Stimulated activated CD8-positive, alpha-beta memory T cell treated with anti-CD3 and anti-CD28 coated beads, Interleukin-7, amount 100 ng/mL, for 24 hours (primary cell): ENCODE measurements around the gene TBC1D24.
A peak's percentile ranks its signal among the peaks of the same experiment; 100 is the strongest.

Experiments used
- DNase-seq: peaks from one replicate; pipeline ENCODE4 v3.0.0-alpha.2; 2020; ENCODE audit warnings: low read depth

Gene TBC1D24

DNA sequence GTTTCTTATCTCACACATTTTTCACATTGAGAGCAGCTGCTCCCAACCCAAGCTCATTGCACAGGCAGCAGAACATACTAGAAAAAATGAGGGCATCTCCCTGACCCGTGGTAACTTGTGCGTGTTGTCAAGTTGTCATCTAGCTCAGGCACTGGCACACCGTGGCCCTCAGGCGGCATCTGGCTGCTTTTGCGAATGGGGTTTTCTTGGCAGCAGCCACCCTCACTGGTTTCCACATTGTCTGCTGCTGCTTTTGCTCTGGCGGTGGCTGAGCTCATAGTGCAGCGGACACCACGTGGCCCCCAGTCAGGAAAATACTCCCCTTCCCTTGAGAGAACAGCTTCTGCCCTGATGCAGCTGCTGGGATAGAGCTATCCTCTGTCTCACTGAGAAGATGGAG, 24.4 kb upstream of the TBC1D24 start:
- no peak for DNase-seq

DNA sequence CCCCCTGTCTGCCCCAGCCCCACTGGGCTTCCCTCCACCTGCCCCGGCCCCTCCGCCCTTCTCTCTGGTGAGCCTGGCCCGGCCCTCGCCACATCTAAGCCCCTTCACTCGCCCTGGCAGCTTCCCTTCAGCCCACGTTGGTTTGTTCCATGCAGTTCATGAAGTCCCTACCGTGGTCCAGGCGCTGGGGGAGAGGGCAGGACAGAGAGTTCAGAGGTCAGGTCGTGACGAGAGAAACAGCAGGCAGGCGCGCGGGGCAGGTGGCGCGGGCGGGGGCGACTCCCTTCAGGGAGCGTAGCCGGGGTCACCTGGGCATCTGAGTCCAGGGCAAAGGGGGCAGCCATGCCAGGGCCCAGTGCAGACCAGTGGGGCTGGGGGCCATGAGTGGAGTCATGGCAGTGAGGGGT, 23.9 kb upstream of the TBC1D24 start:
- no peak for DNase-seq

DNA sequence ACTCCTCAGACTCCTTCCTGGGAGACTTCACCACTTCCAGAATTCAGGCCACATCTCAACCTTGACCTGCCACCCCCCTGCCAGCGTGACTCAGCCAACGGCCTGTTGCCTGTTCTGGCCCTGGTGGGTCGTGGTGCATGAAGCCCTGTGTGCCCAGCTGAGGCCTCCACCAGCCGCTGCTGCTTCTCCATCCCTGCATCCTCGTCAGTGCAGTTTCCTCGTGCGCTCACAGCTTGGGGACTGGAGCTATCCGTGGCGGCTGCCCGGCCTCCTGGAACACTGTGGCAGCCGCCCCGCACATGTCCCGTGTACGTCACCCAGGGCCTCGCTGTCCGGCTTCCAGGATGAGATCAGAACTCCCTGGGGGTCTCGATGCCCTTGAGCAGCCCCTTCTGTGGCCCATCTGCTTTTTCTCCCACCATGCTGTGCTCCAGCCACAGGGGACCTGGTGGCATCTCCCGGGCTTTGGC, 23.0 kb upstream of the TBC1D24 start:
- DNase-seq = no peak

DNA sequence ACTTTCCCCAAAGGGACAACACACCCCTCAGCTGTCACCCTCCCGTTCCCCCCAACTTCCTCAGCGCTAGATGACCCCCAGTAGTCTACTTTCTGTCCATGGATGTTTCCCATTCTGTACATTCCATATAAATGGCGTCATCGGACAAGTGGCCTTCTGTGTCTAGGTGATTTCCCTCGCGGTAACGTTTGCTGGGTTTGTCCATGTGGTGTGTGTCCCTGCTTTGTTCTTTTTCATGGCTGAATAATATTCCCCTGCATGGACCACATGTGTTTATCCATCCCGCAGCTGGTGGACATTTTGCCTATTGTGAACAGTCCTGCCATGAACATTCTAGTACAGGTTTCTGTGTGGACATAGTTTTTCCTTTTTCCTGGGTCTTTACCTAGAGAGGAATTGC, 22.3 kb upstream of the TBC1D24 start:
- no peak for DNase-seq

DNA sequence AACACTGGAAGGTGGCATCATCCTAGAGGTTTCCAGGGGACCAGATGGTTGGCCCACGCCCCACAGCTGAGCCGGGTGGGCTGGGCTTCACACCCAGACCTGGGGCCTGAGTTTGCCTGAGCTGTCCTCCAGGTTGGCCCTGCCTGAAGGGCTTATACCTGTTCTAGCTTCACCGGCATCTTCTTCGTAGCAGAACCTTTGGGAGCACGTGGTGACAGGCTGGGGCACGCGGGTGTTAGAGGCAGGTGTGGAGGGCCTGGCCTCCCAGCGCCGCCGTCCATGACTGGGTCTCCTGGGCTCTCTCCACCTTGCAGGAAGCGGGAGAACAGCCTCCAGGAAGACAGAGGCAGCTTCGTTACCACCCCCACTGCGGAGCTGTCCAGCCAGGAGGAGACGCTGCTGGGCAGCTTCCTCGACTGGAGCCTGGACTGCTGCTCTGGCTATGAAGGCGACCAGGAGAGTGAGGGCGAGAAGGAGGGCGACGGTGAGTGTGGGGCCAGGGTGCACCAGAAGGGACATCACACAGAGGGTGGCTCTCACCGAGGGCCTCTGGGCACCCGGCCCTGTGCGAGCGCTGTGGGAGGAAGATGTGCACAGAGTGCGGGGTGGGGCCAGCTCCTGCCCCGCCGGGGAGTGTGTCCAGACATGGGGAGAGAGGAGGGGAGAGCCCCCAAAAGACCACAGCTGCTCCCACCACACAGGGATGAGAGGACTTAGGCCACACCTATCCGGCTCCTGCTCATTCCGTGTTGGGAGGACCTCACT, 19.7 kb upstream of the TBC1D24 start:
- DNase-seq = no peak

DNA sequence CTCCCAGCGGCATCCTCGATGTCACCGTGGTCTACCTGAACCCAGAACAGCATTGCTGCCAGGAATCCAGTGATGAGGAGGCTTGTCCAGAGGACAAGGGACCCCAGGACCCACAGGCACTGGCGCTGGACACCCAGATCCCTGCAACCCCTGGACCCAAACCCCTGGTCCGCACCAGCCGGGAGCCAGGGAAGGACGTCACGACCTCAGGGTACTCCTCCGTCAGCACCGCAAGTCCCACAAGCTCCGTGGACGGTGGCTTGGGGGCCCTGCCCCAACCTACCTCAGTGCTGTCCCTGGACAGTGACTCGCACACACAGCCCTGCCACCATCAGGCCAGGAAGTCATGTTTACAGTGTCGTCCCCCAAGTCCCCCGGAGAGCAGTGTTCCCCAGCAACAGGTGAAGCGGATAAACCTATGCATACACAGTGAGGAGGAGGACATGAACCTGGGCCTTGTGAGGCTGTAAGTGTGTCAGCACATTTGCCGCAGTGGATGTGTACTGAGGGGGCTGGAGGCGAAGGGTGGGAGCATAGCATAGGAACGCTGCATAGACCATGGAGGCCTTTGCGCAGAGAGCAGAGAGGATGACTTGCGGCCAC, 18.3 kb upstream of the TBC1D24 start:
- DNase-seq = no peak

DNA sequence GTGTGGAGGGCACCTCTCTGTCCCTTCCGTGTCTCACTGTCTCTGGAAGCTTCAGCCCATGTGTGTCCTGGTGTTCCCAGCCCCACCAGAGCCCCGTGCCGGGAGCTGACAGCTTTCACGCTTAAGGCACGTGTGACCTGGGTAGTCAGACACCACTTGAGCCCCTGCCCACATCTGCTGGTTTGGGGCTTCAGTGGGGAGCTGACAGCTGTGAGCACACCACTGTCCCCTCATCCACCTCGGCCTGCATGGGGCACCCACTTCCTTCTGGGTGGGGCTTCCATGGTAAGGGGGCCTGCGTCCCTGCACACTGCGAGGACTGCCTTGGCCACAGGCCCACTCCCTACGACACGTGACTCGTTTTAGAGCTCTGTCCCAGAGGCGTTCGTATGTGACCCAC, 17.7 kb upstream of the TBC1D24 start:
- no peak for DNase-seq

DNA sequence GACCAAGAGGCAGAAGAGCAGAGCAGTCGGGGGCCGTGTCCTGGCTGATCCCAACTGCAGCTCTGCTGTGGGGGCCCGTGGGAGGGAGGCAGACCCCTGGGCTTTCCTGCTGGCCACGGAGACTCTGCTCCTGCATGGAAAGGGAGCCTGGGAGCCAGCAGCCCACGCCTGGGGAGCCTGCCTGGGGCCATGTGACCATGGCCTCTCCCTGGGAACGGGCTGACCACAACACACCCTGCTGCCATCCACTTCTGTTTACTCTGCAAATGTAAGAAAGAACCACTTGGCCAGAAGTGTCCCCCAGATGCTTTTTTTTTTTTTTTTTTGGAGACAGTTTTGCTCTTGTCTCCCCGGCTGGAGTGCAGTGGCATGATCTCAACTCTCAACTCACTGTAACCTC, 17.0 kb upstream of the TBC1D24 start:
- no peak for DNase-seq

DNA sequence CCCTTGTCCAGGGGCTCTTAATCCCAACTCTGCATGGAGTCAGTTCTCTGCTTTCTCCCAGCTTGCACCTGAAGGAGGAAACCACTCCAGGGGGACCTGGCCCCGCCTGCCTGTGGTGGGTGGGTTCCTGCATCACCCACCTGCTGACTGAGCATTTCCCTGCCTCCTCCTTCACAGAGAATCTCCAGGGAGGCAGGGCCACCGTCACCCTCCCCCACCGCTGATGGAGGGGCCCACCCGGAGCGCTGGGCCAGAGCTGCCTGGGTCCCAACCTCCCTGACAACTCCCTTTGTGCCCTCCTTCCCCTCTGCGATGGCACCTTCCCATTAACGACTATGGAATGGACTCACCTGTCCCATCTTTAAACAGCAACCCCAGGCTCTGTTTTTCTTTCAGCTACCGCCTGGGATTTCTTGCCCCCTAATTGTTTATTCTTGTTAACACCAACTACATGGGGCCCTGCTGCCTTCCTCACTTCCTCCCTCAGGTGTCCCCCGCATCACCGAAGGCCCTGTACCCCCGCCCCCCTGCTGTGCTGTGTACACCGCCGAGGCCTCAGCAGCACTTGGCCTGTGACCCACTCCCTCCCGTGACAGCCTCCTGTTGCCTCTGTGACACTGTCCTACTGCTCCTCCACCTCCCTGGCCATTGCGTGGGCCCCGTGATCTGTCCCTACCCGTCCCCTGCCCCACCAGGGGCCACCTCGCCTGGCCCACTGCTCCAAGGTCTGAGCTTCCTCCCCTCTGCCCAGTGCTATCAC, 15.9 kb upstream of the TBC1D24 start:
- no peak for DNase-seq

DNA sequence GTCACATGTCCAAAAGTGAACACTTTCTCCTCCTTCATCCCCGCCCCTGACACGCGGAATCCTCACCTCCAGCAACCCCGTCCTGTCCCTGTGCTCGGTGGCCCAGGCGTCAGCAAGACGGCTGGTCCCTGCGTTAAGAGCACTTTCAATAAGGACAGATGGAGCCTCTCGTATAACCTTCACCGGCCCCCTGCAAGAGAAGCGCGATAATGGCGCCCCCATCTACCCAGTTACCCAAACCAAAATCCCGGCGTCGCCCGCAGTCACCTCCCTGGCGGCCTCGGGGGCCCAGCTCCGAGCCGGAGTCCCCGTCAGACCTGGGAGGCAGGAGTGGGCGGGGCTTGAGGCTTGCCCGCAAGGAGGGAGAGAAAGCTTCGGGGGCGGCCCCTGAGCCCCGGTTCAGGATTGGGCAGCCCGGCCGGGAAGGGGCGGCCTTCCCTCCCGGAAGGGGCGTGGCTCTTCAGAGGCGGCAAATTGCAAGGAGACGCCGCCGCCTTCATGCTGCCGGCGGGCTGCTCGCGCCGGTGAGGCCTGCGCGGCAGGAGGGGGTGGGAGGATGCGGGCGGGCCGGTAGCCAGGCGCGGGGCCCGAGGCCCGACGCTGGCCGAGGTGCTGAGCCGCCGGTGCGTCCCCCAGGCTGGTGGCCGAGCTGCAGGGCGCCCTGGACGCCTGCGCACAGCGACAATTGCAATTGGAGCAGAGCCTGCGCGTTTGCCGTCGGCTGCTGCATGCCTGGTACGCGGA, 15.1 kb upstream of the TBC1D24 start, which contains the start of gene TEDC2:
Gene TEDC2 (plus strand): TSS at position 463 of the 744 bp plus-strand sequence. CDS start 36 bp downstream, at position 499.
- peak; percentile 94 for DNase-seq

DNA sequence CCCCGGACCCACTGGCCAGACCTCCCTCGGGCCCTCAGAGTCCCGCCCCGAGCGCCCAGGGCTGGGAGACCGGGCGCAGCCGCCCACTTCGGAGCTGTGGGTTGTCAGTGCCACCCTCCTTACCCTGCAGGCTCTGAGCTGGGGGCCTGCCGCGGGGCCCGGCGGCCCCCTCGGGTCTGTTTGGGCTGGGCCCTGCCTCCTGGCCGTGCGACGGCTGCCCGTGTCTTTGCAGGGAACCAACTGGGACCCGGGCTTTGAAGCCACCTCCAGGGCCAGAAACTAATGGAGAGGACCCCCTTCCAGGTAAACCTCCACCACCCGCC, 14.6 kb upstream of the TBC1D24 start:
- no peak for DNase-seq

DNA sequence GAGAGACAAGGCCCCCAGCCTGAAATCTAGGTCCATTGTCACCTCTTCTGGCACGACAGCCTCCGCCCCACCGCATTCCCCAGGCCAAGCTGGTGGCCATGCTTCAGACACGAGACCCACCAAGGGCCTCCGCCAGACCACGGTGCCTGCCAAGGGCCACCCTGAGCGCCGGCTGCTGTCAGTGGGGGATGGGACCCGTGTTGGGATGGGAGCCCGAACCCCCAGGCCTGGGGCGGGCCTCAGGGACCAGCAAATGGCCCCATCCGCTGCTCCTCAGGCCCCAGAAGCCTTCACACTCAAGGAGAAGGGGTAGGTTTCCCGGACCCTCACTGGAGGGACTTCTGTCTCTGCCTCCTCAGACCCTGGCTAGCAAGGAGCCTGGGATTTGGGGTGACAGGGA, 14.0 kb upstream of the TBC1D24 start:
- no peak for DNase-seq

DNA sequence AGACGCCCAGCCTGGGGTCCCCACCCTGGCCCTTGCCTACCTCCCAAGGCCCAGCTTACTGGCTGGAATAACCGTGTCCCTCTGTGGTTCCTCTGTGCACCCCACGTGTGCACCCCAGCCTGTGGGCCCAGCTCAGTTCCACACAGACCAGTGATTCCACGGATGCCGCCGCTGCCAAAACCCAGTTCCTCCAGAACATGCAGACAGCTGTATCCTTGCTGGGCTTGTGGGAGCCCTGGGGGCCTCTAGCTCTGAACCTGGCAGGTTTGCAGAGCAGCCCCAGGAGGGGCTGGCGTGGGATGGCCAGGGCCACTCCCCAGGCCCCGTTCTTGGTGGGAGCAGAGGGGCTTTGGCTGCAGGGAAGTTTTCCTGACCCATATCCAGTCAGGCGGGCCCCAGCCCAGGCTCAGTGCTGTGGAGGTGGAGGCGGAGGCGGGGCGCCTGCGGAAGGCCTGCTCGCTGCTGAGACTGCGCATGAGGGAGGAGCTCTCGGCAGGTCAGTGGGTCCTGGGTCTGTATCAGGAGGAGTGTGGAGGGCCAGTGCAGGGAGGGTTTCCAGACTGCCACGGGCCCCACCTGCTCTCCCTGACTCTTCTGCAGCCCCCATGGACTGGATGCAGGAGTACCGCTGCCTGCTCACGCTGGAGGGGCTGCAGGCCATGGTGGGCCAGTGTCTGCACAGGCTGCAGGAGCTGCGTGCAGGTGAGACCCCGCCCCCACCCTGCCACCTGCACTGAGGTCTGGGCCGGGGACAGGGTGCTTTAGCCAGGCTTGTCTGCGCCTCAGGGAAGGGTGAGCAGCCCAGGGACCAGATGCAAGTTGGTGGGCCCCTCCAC, 12.7 kb upstream of the TBC1D24 start:
- DNase-seq = no peak

DNA sequence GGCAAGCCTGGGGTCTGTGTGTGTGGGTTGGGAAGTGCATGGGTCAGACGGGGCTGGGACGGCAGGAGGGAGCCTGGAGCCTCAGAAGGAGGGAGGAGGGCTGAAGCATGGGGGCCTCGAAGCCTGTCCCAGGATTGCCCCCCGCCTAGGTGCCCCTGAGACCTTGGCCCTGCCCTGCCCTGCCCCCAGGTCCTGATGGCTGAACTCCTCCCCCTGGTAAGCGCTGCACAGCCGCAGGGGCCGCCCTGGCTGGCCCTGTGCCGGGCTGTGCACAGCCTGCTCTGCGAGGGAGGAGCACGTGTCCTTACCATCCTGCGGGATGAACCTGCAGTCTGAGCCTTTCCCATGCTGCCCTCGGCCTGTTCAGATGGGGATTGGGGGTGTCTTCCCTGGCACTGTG, 10.6 kb upstream of the TBC1D24 start:
- DNase-seq = no peak

DNA sequence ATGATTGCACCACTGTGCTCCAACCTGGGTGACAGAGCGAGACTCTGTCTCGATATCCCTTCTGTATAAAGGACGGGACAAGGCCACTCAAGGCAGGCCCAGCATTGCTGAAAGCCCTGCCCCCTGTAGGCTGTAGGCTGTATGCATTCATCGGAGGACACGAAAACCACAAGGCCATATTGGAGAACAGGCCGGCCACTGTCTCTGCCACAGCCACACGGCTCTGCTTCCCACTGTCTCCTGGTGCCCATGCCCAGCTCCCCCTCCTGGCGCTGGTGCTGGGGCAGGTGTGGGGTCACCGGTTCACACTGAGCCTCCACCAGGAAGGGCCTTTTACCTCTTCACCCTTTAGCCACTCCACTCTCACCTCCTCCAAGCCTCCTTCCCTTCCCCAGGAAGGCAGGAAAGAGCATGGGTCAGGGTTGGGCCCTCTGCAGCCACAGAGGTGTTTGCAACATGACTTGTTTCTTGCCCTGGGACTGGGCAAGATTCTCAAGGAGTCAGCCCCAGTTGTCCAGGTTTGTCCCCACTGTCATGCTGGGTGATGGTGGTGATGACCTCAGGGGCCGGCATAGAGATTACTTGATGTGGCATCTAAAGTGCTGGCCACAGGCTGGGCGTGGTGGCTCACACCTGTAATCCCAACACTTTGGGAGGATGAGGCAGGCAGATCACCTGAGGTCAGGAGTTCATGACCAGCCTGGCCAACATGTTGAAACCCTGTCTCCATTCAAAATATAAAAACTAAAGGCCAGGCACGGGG, 9.1 kb upstream of the TBC1D24 start:
- no peak for DNase-seq

DNA sequence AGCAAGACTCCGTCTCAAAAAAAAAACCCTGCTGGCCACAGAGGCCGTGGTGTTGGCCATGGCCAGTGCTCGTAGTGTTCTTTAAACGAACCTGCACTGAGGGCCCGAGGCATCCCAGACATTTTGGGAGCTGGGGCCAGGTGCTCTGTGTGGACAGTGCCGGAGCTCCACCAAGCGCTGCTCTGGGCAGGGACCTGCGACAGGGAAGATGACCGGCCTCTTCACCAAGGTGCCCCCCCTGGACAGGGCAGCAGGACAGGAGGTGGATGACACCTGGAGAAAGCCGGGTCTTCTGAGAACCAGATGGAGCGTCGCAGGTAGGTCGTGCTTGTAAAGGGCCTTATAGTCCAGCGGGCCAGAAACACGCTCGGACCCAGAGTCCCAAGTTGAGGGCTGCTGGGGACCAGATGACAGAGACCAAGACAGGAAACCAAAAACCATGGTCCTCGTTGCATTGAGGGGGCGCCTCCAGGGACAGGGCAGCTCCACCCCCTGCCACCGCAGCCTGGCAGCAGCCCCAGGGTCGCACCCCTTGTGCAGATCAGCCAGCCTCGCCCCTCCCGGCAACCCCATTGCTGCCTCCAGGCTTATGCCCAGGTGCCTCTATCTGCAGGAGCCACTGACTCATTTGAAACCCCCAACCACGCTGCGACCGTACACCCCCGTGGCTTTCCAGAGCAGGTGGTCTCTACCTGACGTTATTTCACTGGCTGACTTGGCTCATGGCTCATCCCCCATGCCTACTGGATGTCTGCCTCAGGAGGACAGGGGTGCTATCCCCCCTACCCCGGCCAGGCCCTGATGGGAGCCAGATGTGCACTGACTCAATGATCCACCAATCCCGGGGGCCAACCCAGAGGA, 8.0 kb upstream of the TBC1D24 start:
- no peak for DNase-seq

DNA sequence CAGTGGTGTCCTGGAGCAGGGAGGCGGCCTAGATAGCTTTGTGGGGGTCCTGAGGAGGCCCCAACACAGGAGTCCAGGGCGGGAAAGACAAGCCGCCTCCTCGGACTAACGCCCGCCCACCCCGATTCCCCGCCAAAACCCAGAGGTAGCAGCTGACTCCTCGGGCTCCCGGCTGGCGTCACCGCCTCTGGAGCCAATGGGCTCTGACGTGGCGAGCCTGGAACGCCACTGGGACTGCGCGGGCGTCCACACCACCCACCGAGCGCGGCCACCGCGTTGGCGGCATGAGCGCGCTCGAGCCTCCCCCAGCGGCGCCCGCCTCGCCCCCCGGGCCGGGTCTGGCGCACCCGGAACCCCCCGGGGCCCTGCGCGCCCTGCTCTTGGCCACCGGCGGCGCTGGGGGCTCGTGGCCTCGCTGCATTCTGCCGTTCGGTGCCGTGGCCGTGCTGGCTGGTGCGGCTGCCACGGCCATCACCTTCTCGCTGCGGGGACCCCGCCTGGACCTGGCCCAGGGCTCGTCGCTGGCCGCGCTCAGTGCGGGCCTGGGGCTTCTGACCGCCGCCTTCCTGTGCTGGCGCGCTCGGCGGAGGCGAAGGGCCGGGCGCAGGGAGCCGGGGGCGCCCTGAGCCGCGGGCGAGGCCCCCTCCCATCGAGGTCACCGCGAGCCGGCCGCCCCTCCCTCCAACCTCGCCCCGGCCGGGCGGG, 7.2 kb upstream of the TBC1D24 start:
- no peak for DNase-seq

DNA sequence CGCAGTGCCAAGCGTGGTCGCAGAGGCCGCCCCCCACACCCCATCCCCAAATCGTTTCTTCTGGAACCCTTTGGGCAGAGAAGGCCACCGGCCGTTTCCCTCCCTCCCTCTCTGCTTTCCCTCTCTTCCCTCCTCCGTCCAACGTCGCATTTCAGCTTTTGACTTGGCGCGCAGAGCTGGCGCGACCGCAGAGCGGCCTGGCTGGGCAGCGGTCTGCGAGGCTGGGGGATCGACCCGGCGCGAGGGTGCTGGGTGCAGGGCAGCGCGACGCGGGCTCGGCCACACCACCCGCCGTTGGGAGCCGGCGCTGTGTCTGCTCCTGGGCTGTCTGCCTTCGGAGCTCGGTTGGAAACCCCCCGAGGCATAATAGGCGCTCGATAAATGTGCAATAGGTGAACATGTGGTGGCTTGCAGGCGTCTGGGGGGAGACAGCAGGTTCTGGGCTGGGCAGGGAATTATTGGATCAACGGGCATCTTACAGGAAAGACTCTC, 6.6 kb upstream of the TBC1D24 start:
- DNase-seq = no peak
